Activated CD4-positive, alpha-beta T cell treated with anti-CD3 and anti-CD28 coated beads for 24 hours (primary cell): Measurements from ENCODE around the gene CARD9.

Experiments used
- DNase-seq, 2 donors: peaks; one replicate each; pipeline ENCODE4 v3.0.0-alpha.2; 2020; ENCODE audit warnings: low read depth in 2 of 2

Gene CARD9

DNA sequence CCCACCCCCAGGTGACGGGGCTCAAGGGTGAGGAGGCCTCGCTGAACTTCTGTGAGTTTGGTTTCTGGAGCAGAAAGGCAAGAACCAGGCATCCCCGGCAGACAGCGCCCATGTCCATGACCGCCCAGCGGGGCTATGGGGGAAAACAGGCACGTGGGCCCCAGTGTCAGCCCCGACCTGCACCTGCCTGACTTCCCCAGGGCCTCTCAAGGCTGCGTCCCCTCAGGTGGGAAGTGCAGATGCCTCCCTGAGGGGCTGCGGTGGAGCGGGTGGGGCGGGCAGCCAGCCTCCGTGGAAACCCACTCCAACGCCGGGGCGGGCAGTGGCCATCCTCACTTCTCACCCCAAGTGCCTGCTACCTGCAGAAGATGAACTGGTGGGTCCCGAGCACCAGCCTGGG lies 6.9 kb upstream of the CARD9 start:
- no peak for DNase-seq

DNA sequence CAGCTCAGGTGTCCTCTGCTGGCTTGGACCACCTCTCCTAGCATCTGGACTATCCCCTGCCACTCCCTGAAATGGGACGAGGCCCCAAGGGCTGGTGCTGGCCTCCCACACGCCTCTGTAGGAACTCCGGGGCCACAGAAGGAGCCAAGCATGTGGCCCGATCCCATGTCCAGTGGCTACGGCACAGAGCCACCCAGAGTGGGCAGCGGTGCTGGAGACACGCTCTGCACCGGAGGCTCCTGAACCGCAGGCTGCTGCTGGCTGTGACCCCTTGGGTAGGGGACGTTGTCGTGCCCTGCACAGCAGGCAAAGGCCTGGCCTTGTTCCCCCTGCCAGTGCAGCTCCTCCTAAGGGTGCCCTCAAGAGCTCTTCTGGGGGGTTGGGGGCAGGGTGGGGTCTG lies 6.4 kb upstream of the CARD9 start:
- no peak for DNase-seq

DNA sequence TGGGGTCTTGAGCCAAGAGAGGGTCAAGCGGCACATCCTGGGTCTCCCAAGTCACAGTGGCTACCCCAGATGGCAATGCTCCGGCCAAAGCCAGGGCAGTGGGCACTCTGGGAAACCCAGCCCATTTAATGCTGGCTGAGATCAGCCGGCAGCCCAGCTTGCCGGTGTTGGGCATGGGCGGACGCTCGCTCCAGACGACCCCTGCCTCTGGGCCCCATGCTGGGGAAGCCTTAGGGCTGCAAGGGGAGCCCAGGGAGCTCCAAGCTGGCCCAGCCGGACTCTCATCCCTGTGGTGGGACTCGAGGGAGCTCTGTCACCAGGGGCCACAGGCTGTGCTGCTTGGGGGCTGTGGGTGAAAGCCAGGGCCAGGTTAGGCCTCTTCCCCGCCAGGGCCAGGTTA lies 5.9 kb upstream of the CARD9 start:
- DNase-seq = no peak

DNA sequence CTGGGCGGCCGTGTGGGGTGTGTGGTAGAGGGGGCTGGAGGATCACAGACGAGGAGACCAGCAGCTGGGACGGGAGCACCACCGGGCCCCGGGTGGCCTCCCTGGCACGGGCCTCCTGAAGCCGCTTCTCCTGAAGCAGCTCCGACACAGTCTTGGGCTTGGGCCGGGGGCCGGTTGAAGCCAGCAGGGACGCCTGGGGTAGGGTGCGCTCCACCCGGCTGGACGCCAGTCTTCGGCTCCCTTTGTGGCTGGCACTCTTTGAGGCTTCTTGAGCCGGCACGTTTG lies 5.5 kb upstream of the CARD9 start:
- DNase-seq = no peak

DNA sequence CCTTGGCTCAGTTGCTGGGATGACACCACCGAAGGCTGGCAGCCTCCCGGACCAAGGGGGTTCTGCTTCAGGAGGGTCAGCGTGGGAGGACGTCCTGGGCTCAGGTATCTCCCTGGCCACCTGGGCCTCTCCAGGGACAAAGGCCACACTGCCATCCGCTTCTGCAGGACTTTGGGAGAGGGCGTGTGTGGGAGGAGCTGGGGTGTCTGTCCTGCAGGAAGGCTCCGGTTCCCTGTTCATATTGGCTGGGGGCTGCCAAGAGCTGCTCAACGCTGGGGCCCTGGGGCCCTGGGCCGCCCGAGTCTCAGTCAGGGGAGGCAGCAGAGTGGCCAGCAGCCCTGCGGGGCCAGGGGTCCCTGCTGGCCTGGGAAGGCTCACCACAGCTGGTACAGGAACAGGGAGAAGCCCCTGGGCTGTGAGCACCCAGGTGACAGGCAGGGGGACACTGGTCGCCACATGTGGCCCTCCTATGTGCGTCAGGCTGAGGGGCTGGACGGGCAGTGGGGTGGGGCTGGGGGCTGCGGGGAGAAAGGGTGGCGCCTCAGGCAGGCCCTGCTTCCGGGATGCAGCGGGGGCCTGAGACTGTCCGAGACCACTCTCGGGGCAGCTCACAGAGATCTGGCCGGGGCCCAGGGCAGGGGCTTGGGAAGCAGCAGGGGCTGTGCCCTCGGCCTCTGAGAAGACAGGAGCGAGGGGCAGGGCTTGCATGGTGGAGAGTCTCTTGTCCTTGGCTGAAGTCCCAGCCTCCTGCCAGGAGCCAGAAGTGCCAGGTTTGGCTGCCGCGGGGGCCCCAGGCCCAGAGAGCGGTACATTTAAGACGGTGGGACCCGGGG lies 4.9 kb upstream of the CARD9 start:
- no peak for DNase-seq

DNA sequence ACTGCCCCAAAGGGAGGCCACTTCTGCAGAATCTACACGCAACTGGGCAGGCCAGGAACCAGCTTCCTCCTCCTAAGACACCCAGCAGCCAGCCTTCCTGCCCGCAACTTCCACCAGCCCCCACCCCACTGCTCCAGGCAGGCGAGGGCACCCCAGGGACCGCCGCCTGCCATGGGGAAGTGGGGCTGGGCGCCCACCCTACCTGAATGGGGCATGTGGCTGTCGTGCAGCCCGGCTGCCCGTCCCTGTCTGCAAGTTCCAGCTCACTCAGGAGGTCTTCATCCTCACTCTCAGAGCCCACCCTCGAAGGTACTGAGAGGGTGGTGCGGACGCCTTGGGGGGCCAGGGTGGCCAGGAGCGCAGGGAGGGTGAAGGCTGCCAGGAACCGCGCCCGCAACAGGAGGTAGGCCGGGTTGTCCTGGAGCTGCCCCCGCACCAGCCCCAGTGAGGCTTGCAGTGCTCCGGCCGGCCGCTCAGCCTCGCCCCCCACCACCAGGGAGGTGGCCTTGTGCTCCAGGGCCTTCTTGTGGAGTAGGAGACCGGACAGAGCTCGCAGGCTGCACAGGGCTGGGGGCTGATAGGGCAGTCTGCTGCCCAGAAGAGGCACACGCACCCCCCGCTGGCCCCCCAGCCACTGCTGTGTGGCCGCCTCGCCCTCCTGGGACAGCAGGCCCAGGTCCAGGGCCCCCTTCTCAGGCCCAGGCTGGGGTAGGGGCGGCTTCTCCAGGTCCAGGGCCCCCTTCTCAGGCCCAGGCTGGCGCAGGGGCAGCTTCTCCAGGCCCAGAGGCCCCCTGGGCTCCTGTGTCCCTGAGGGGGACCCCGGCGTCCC lies 4.1 kb upstream of the CARD9 start:
- DNase-seq = no peak

DNA sequence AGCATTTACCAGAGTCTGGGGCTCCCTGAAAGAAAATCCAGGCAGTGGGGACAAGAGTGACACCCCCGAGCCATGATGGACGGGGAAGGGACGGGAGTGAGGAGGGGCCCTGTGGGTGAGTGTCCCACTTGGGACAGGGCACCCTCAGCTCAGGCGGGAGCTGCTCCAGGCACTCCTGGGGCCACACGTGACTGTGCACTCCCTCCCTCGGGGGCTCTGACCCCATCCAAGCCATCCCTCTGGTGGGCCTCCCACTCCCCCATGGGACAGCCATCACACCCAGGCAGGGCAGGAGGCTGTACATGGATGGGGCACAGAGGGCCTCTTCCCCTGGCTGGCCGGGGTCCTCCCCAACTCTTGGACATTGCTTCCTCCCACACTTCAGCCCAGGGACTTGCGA lies 3.0 kb upstream of the CARD9 start:
- DNase-seq = no peak

DNA sequence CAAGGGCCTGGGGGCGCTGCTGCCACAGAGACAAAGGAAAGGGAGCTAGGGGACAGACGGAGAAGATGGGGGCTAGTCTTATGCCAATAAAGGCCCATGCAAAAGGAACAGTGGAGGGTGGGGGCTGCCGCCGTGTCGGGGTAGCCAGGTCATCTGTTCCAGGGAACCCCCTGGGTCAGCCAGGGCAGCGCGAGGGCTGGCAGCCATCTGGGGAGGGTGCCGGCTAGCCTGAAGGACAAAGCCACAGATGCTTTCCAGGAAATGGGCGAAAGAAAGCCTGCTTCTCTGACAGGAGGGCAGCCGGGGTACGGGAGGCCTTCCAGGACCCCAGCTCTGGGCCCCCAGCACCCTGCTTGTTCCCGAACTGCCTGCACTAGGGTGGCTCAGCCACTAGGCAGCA lies 1.6 kb upstream of the CARD9 start:
- DNase-seq = no peak

DNA sequence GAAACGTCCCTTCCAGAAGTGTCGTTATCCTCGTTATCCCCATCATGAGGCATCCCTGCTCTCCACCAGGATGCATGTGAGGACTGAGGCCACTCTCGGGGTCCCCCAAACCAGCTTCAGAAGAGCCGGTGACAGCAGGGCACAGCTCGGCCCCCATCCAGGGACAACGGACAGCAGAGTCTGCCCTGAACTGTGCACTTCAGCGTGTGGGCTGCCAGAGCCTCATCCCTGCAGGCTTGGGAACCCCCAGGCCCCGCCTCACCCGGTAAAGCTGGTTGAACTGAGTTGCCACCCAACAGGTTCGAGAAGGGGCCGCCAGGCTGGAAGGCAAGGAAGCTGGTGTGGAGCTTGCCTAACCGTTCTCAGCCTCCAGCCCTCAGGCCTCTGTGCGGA lies 710 bp upstream of the CARD9 start:
- no peak for DNase-seq

DNA sequence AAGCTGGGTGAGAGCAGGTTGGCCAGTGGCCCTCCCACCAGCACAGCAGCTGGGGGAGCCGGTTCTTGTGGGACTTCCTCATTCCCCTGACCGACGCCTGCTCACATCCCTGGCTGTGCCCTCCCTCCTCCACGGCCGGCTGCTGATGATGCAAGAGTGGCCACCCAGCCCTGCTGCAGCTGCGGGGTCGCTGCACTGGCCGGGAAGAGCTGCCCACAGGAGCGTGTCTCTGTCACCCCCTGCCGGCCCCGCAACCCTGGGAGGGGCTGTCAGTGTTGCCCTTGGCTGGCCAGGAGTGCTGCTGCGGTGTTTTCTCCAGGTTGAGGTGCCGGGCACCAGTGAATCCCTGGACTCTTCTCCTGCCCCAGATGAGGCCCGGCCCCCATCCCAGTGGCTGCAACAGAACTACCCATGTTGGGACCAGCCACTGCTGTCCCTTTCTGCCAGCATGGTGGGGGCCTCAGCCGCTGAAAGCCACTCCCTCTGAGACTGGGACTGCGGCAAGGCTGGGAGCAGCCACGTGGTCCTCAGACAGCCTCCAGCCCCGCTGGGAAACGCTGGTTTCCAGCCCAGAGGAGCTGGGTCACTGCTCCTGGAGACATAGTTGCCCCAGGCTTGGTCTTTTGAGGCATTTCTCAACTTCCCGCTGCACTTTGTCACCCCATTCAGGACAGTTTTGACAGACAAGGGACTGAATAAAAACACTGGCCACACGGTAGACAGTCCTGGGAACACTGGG lies 739 bp downstream of the CARD9 start:
- DNase-seq = no peak

DNA sequence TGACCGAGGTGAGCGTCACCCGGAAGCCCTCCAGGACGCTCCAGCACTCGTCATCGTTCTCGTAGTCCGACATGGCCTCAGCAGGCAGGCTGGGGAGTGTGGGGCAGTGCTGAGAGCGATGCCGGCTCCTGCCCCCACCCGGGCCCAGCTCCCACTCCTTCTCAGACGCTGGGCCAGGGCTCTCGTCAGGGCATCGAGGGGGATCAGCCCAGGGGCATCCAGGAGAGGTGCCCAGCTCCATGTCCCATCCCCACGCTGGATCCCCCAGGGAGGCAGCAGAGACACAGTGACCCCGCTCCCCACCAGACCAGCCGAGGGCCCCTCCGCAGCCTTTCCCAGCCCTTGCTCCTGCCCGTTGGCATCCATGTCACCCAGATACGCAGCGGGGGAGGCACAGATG lies 1.5 kb downstream of the CARD9 start:
- DNase-seq = no peak

DNA sequence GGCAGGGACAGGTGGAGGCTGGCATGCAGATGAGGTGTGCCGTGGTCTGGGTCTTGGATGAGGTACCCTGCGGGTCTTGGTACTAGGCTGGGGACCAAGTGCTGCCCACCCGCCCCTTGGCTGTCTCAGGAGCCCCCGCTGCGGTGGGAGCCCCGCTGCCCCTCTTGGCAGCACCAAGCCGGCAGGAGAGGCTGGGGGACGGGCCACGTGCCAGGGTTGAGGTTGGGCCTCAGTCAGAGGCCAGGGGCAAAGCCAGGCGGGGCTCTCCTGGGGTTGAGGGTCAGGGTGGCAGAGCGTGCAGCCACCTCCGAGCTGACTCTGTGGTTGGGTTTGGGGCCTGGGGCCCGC lies 2.0 kb downstream of the CARD9 start:
- DNase-seq = no peak

DNA sequence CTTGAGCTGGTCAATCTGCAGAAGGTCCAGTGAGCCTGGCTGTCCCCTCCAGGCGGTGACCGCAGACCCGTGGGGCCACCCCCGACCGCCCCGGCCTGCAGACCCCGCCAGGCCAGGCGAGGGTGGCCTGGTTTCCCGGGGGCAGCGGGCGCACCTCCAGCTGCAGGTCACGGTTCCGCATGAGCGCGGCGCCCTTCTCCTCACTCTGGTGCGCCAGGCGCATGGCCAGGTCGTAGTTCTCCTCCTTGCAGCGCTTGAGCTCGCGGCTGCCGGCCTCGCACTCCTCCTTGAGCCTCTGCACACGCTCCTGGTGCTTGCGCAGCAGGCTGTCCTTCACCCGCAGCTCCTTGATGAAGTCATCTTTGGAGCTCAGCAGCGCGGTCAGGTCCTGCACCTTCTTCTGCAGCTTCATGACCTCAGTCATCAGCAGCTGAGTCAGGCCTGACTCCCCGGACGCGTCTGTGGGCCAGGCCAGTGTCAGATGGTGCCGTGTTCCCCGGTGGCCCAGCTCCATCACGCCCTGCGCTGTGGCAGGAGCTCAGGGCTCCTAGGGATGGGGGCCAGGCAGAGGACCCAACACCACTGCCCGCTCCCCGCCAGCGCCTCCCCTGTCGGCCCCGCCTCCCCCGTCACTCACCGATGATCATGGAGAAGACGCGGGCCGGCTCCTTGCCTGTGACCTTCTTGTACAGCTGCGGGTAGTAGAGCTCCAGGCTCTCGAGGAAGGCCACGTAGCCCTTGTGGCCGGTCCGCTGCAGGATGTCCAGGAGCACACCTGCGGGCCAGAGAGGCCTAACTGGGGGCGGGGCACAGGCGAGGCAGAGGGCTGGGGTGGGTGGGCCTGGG lies 2.6 kb downstream of the CARD9 start:
- no peak for DNase-seq

DNA sequence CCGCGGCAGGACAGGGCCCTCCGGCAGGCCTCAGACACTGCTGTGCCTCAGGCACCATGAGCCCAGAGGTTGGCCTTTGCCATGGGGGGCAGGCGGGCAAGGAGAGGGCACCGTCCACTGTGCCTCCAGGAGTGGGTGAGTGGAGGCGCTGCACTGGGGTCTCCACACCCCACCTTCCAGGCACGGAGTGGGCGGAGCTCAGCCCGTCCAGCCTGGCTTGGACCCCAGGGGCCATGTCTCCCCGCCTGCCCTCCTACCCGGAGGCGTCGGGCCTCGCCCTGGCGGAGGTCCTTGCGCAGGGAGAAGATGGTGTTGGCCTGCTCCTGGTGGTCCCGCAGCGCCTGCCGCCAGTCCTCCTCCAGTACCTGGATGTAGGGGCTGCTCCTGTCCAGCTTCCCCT lies 3.4 kb downstream of the CARD9 start:
- no peak for DNase-seq

DNA sequence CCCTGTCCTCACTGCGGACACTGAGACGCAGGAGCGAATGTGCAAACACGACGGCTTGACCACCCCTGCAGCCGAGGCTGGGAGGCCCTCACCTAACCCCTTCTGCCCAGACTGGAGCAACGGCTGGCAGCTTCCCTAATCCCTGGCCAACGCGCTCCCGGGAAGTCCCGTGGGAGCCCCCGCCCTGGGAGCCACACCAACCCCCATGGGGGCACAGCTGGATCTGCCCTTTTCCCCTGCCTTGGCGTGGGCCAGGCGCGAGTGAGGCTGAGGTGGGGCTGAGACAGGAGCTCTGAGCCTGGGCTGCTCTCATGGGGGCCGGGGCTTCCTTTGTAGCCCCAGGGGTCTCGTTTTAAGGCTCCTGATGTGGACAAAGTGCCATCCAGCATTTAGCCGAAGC lies 5.3 kb downstream of the CARD9 start:
- no peak for DNase-seq

DNA sequence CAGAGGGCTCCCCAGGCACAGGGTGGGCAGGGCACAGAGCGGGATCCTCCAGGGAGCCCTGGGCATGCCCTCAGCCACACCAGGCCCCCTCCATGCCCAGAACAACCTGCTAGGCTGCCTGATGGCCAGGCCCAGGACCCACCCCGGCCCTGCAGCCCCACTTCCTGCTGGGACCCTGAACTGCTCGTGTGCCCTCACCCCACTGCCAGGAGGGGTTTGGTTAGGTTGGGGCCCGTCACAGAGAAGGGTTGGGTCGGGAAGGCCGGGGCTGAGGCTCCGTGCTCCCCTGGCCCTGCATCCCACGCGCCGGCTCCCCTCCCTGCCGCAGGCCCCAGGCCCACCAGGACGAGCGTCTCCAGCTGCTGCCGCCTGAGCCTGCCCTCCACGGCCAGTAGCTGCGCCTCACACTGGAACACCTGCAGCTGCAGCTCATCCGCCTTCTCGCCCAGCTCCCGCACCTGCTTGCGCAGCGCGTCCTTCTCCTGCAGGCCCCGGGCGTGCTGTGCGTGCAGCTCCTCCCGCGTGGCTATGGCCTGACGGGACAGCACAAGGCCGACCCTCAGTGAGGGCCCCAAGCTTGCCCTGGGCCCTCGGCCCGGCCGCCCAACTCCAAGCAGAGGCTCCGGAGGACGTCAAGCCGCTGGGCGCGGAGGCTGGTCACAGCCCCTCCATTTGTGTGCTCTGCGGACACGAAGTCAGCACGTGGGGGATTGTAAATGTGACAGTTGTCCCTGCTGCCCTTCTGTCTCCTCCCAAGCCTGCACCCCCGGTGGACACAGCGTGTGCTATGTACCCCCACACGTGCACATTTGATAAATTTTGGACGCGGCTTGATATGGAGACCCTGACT lies 5.9 kb downstream of the CARD9 start:
- DNase-seq = no peak

DNA sequence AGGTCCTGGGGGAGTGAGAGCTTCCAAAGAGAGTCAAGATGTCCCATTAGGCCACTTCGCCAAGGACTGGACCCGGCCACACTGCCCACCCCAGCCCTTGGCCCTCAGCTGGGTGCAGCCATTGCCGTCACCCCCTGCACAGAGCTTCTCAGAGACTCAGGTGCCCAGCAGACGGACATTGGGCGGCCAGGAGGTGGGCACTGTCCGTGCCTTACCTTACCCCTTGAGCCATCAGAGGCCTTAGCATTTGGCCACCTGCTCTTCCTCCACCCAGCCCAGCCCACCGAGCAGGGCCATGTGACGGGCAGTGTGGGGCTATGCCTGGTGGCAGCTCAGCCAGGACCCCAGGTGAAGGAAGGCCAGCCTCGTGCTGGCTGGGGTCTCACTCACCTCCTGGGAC lies 6.6 kb downstream of the CARD9 start:
- DNase-seq = no peak

DNA sequence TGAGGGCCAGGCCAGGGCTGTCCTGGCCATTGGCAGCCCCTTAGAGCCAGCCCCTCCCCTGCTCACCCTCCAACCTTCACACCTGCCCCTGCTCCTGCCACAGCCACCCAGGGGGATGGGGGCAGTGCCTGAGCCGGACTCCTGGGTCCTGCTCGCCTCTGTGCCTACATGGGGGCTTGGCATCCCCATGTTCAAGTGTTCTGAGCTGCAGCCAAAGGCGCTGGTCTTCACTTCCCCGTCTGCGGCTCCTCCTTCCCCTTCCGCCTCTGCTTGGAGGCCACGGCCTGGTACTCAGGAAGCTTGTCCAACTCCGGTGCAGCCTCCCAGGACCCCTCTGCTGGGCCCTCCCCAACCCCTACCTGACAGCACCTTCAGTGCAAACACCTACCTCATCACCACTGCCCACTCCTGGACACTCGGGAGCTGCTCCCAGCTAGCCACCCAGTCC lies 7.7 kb downstream of the CARD9 start:
- DNase-seq = no peak

DNA sequence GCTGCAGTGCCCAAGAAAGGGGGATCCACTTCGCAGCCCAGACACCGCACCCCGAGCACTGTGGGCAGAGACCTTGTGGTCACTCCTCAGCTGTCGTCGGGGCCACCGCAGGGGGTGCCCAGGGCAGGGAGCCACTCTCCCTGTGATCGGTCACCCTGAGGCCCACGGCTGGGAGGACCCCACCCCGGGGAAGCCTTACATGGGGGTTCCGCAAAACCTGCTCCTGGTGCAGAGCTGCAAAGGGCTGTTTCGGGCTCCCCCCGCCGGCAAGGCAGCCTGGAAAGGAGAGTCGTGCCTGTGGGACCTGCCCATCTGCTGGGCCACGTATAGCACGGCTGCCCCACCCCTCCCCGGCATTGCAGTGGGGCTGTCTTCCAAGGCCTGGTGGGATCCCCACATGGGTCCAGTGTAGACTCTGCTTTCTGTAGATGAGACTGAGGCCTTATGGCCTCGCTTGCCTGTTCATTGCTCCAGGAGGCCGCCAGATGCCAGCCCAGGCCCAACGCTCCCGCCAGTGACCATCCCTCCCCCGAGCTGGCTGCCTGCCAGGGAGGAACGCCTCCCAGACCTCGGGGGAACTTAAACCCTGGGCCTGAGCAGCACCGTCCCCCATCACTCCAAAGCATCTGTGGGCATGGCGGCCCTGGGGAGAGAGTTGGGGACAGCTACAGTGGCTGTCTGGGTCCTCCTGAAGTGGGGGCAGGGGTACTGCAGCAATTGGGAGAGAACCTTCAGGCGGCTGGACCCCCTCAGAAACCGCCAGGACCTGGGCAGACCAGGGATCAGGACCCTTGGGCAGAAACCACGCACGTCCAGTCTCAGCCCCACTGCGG lies 8.3 kb downstream of the CARD9 start:
- no peak for DNase-seq
